ENCODE measurements around the gene DHX15. TPM values are rescaled to one million over a fixed set of nuclear protein-coding genes. Genes with fewer than 3 reads are reported as not detected.

The DHX15 gene
- total RNA-seq, 1 donor from 2014 or later = 93.2 TPM

GRCh38 chr4:24516926-24517325 is 67.4 kb downstream of the DHX15 start:
- Histone ChIP-seq H3K36me3 (no peaks in the 10 kb centered on the region), H3K9me3 (no peaks in the 10 kb centered on the region), H3K4me3 (no peak overlapping the region), H3K27me3 (ENCODE audit: low read depth) (no peaks in the 10 kb centered on the region), H3K4me1 (peaks cover 25% of the 10 kb centered on the region), H3K27ac (no peak overlapping the region)
- no peak for DNase-seq
- no peak for TF ChIP-seq CTCF (IDR thresholded peaks at IDR 0.05)
- intact Hi-C loops (cut with DNase I) = no loop called here
- ATAC-seq = no peak

- DNase-seq = no peak
- H3K4me1 ChIP-seq = peaks cover 25% of the 10 kb centered on the region
- H3K27me3 ChIP-seq (ENCODE audit: low read depth) = no peaks in the 10 kb centered on the region
- no peak overlapping the region for H3K4me3 ChIP-seq
- no peak for TF ChIP-seq CTCF (IDR thresholded peaks at IDR 0.05)
- H3K9me3 ChIP-seq = no peaks in the 10 kb centered on the region
- H3K36me3 ChIP-seq = no peaks in the 10 kb centered on the region
- no peak for ATAC-seq
- no peak overlapping the region for H3K27ac ChIP-seq
- intact Hi-C loops (cut with DNase I) = no loop called here
These were observed 68.7 kb downstream of the DHX15 start for GRCh38 chr4:24515698-24516097.

- Histone ChIP-seq H3K27ac (no peak overlapping the region), H3K36me3 (no peaks in the 10 kb centered on the region), H3K27me3 (ENCODE audit: low read depth) (no peaks in the 10 kb centered on the region), H3K4me1 (peaks cover 21% of the 10 kb centered on the region), H3K9me3 (no peaks in the 10 kb centered on the region), H3K4me3 (no peak overlapping the region)
- no peak for ATAC-seq
- TF ChIP-seq CTCF (IDR thresholded peaks at IDR 0.05) = no peak
- no peak for DNase-seq
- intact Hi-C loops (cut with DNase I) = no loop called here
These were observed 69.5 kb downstream of the DHX15 start for GRCh38 chr4:24514808-24515207.

- H3K27ac ChIP-seq = no peak overlapping the region
- no peak overlapping the region for H3K4me3 ChIP-seq
- no peak for TF ChIP-seq CTCF (IDR thresholded peaks at IDR 0.05)
- ATAC-seq (no peak), DNase-seq (no peak)
- peaks cover 10% of the 10 kb centered on the region for H3K4me1 ChIP-seq
- H3K9me3 ChIP-seq = no peaks in the 10 kb centered on the region
- no peaks in the 10 kb centered on the region for H3K36me3 ChIP-seq
- H3K27me3 ChIP-seq (ENCODE audit: low read depth) = no peaks in the 10 kb centered on the region
- intact Hi-C loops (cut with DNase I) = no loop called here
These were observed 70.6 kb downstream of the DHX15 start for GRCh38 chr4:24513718-24514117.

- DNase-seq = no peak
- TF ChIP-seq CTCF (IDR thresholded peaks at IDR 0.05) = no peak
- intact Hi-C loops (cut with DNase I) = no loop called here
These were observed 72.8 kb downstream of the DHX15 start for GRCh38 chr4:24511371-24512063.

More at GRCh38 chr4:24511371-24512063, 72.8 kb downstream of the DHX15 start:
- Histone ChIP-seq H3K27ac (no peak overlapping the region), H3K36me3 (no peaks in the 10 kb centered on the region), H3K4me3 (no peak overlapping the region), H3K27me3 (ENCODE audit: low read depth) (no peaks in the 10 kb centered on the region), H3K9me3 (no peaks in the 10 kb centered on the region), H3K4me1 (no peaks in the 10 kb centered on the region)
- no peak for ATAC-seq
